HepG2 (cell line): ENCODE data around the gene PHACTR3.

ENCODE experiments used
- ATF3 ChIP-seq: sonication (generic); formaldehyde crosslinking; IDR thresholded peaks from 2 replicates; pipeline ENCODE4 v1.4.0; 2020; ENCODE audit warnings: missing genetic modification reagents
- KDM2A ChIP-seq: sonication (generic); formaldehyde crosslinking; IDR thresholded peaks from 2 replicates; pipeline ENCODE4 v1.4.0; 2020; ENCODE audit warnings: low read depth, missing genetic modification reagents, borderline replicate concordance
- NR2C2 ChIP-seq: sonication (generic); formaldehyde crosslinking; IDR thresholded peaks from 2 replicates; pipeline ENCODE4 v1.4.0; 2020; ENCODE audit warnings: missing genetic modification reagents, mild to moderate bottlenecking, moderate library complexity, borderline replicate concordance
- RAD21 ChIP-seq: fragments of 450-650 bp; formaldehyde crosslinking; IDR thresholded peaks from 2 replicates; pipeline ENCODE4 v1.5.0; 2020; ENCODE audit warnings: mild to moderate bottlenecking
- RERE ChIP-seq: IDR thresholded peaks from 2 replicates; pipeline ENCODE4 v1.6.1; 2016; ENCODE audit warnings: low read depth, missing genetic modification reagents, missing compliant biosample characterization
- ZBTB7A ChIP-seq: sonication (generic); formaldehyde crosslinking; IDR thresholded peaks from 2 replicates; pipeline ENCODE4 v1.8.0; 2022; ENCODE audit warnings: mild to moderate bottlenecking, missing genetic modification reagents

GRCh38 chr20:59772373-59772705, 168.0 kb downstream of the PHACTR3 start:
- TF ChIP-seq ATF3 (no peak), RERE (CRISPR knock-in tag) (no peak), NR2C2 (CRISPR knock-in tag) (no peak), RAD21 (no peak), ZBTB7A (CRISPR knock-in tag) (no peak), KDM2A (no peak)
